Ovary (tissue), 3 donors: ENCODE measurements around the gene ARRDC4.

Source experiments
- CTCF ChIP-seq, 3 donors: fragments of 450-650 bp in 2 of 3; fragments of 200-600 bp in 1 of 3; IDR thresholded peaks; one replicate each; pipeline versions ENCODE4 v1.5.1 to v1.8.0; 2016 to 2022; ENCODE audit warnings: antibody characterized with exemption in 3 of 3, mild to moderate bottlenecking in 1 of 3
- EP300 ChIP-seq: sonication (generic); formaldehyde crosslinking; IDR thresholded peaks from one replicate; pipeline ENCODE4 v1.6.1; 2017; ENCODE audit warnings: antibody characterized with exemption
- POLR2A ChIP-seq: fragments of 450-650 bp; IDR thresholded peaks from one replicate; pipeline ENCODE4 v1.6.1; 2017; ENCODE audit warnings: antibody characterized with exemption, mild to moderate bottlenecking, moderate library complexity
- donor health status: DM: no; HTN: no; CAD: no.

GRCh38 chr15:97962263-97962662 lies 1.8 kb downstream of the ARRDC4 start:
- TF ChIP-seq CTCF (IDR thresholded peaks at IDR 0.05) (no peak), EP300 (no peak), POLR2A (no peak)
